Left lung (tissue), 10 donors: ENCODE results near the gene MKS1. TPM values are rescaled to one million over a fixed set of nuclear protein-coding genes. Genes with fewer than 3 reads are reported as not detected.

Experiments used
- ATAC-seq: fragments of 200-7000 bp; cut with Tn5 transposase; one replicate; pipeline ENCODE4 v1.9.1; 2020; ENCODE audit warnings: moderate library complexity
- DNase-seq, 4 donors: peaks; one replicate each; pipeline ENCODE4 v3.0.0-alpha.2; 2013 to 2020
- H3K27ac ChIP-seq, 2 donors: fragments of 200-600 bp; sonication (generic) in 1 of 2; one replicate each; pipeline versions ENCODE4 v1.5.0 to v1.8.0; 2020 to 2021
- H3K27me3 ChIP-seq, 2 donors: fragments of 200-600 bp; sonication (generic) in 1 of 2; one replicate each; pipeline versions ENCODE4 v1.5.0 to v1.8.0; 2020 to 2021
- H3K36me3 ChIP-seq, 2 donors: fragments of 200-600 bp; sonication (generic) in 1 of 2; one replicate each; pipeline versions ENCODE4 v1.5.0 to v1.8.0; 2020 to 2021
- H3K4me1 ChIP-seq, 2 donors: fragments of 200-600 bp; one replicate each; pipeline ENCODE4 v1.8.0; 2021
- H3K4me3 ChIP-seq, 2 donors: fragments of 200-600 bp; sonication (generic) in 1 of 2; one replicate each; pipeline versions ENCODE4 v1.5.0 to v1.8.0; 2020 to 2021; ENCODE audit warnings: mild to moderate bottlenecking in 1 of 2
- H3K9me3 ChIP-seq, 2 donors: fragments of 200-600 bp; sonication (generic) in 1 of 2; one replicate each; pipeline versions ENCODE4 v1.5.0 to v1.8.0; 2020 to 2021
- CTCF ChIP-seq, 2 donors: fragments of 200-600 bp; sonication (generic) in 1 of 2; IDR thresholded peaks; one replicate each; pipeline versions ENCODE4 v1.5.0 to v1.8.0; 2021; ENCODE audit warnings: antibody characterized with exemption in 2 of 2
- intact Hi-C, 2 donors: fragments of 100-400 bp; cut with DNase I; formaldehyde crosslinking; loops; one replicate each; pipeline versions ENCODE4 v1.11.2 to v1.14.2; 2022
- polyA plus RNA-seq, 6 donors: library from polyadenylated mRNA; unstranded; fragments of 120-200 nt; gene quantifications; one replicate each; pipeline ENCODE4 v1.2.1, GENCODE V29; 2013; ENCODE audit not compliant: insufficient read length in 6 of 6
- total RNA-seq, 2 donors: library from RNA; stranded (reverse); fragmentation: NEBNext Ultra II Directional; extraction: Animal tissue kit (Norgen Biotek cat#: 25700); gene quantifications; one replicate each; pipeline ENCODE4 v1.2.1, GENCODE V29; 2021
- donor health status: DM: no; HTN: yes; CAD: no.
- donor health status: DM: no; HTN: no; CAD: no.

Gene MKS1
- total and polyA plus RNA-seq, 8 donors: 16.4 to 46.8 (median 37.7) TPM

- peaks cover 0 to 2% of the 10 kb centered on the region in 2 donors for H3K4me1 ChIP-seq
- TF ChIP-seq CTCF (IDR thresholded peaks at IDR 0.05): no peak
- H3K4me3 ChIP-seq: no peak overlapping the region
- H3K9me3 ChIP-seq: no peaks in the 10 kb centered on the region
- peaks cover 9 to 81% of the 10 kb centered on the region in 2 donors for H3K27me3 ChIP-seq
- DNase-seq (no peak), ATAC-seq (no peak)
- intact Hi-C loops: no loop called here
- no peak overlapping the region for H3K27ac ChIP-seq
- H3K36me3 ChIP-seq: no peaks in the 10 kb centered on the region
Measured at GRCh38 chr17:58254803-58255202, 35.7 kb upstream of the MKS1 start.

DNA sequence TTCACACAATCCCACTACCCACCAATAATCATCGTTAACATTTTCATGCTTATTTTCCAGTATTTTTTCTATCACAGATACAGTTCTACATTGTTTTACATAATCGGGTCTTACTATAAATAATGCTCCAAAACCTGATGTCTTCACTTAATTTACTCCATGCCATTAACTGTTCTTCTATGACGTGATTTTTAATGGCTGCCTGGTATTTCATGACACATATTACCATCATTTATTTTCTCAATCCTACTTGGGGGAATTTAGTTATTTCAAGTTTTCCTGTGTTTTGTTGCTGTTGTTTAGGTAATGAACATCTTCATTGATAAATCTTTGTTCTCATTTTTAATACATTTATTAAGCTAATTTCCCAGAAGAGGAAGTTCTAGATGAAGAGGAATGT, 34.0 kb upstream of the MKS1 start:
- DNase-seq: no peak
- no peak for TF ChIP-seq CTCF (IDR thresholded peaks at IDR 0.05)
- no peaks in the 10 kb centered on the region for H3K9me3 ChIP-seq

DNA sequence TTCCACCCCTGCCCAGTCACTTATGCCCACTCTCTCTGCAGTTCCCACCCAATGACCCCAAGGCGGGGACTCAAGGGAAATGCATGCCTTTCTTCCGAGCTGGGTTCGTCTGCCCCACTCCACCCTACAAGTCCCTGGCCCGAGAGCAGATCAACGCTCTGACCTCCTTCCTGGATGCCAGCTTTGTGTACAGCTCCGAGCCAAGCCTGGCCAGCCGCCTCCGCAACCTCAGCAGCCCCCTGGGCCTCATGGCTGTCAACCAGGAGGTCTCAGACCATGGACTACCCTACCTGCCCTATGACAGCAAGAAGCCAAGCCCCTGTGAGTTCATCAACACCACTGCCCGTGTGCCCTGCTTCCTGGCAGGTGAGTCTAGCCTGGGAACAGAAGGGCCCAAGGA, 33.1 kb upstream of the MKS1 start:
- ATAC-seq (no peak), DNase-seq (no peak)
- Histone ChIP-seq H3K36me3 (no peaks in the 10 kb centered on the region), H3K27me3 (peaks cover 6 to 73% of the 10 kb centered on the region in 2 donors), H3K4me3 (no peak overlapping the region), H3K4me1 (peaks cover 2 to 19% of the 10 kb centered on the region in 2 donors), H3K27ac (no peak overlapping the region), H3K9me3 (no peaks in the 10 kb centered on the region)
- intact Hi-C loops: no loop called here
- TF ChIP-seq CTCF (IDR thresholded peaks at IDR 0.05): no peak

More for the DNA sequence above, 34.0 kb upstream of the MKS1 start:
- Histone ChIP-seq H3K4me1 (peaks cover 2 to 13% of the 10 kb centered on the region in 2 donors), H3K27me3 (peaks cover 6 to 81% of the 10 kb centered on the region in 2 donors), H3K27ac (no peak overlapping the region), H3K36me3 (no peaks in the 10 kb centered on the region), H3K4me3 (no peak overlapping the region)
- intact Hi-C loops: no loop called here
- ATAC-seq: no peak

DNA sequence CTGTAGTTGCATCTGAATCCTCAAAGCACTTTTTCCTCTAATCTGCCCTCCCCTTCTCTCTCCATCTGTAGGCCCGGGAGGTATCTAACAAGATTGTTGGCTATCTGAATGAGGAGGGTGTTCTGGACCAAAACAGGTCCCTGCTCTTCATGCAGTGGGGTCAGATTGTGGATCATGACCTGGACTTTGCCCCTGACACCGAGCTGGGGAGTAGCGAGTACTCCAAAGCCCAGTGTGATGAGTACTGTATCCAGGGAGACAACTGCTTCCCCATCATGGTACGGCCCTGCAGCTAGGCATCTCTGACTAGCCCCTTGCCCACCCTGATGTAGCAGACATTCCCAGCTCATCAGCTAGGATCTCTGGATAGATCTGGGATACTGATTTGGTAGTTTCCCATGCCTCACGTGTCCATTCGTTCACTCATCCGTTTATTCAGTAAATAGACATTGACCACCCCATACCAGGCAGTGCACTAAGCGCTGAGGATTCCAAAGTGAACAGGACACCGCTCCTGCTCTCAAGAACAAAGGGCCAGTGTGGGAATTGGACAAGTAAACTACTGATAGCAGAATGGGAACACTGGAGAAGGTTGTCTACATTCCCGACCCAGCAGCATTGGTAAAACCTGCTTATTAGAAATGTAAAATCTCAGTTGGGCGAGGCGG, 31.4 kb upstream of the MKS1 start:
- intact Hi-C loops: no loop called here
- ATAC-seq (no peak), DNase-seq (no peak)

More for the DNA sequence above, 31.4 kb upstream of the MKS1 start:
- Histone ChIP-seq H3K9me3 (no peaks in the 10 kb centered on the region), H3K4me3 (no peak overlapping the region), H3K4me1 (peaks cover 2 to 19% of the 10 kb centered on the region in 2 donors), H3K36me3 (no peaks in the 10 kb centered on the region), H3K27ac (no peak overlapping the region), H3K27me3 (peaks cover 6 to 62% of the 10 kb centered on the region in 2 donors)
- TF ChIP-seq CTCF (IDR thresholded peaks at IDR 0.05): no peak
